GM12878 (cell line): Measurements from ENCODE around the gene RHBDD1.

Experiments used
- BACH1 ChIP-seq: fragments of 450-650 bp; IDR thresholded peaks from 2 replicates; pipeline ENCODE4 v1.6.1; 2017; ENCODE audit warnings: mild to moderate bottlenecking, borderline replicate concordance
- CTCF ChIP-seq, 3 experiments: IDR thresholded peaks in 2 of 3; conservative IDR thresholded peaks in 1 of 3; 2 replicates each; pipeline ENCODE4 v1.5.1; 2011; ENCODE audit warnings: low read depth in 3 of 3, low read length in 3 of 3, mild to moderate bottlenecking in 3 of 3, control low read depth in 2 of 3, moderate library complexity in 2 of 3, inconsistent platforms in 1 of 3, mixed read lengths in 1 of 3; ENCODE audit not compliant: control insufficient read depth in 2 of 3, insufficient read depth in 1 of 3; ENCODE audit errors: extremely low read depth in 1 of 3
- ESRRA ChIP-seq: IDR thresholded peaks from 2 replicates; pipeline ENCODE4 v1.6.1; 2012; ENCODE audit warnings: mild to moderate bottlenecking, low read length, improper control_type of control experiment
- KDM1A ChIP-seq: fragments of 200-600 bp; sonication (generic); IDR thresholded peaks from 2 replicates; pipeline ENCODE4 v1.6.1; 2016; ENCODE audit warnings: borderline replicate concordance
- MEF2B ChIP-seq: fragments of 450-650 bp; IDR thresholded peaks from 2 replicates; pipeline ENCODE4 v1.6.1; 2018; ENCODE audit warnings: mild to moderate bottlenecking, moderate library complexity; ENCODE audit not compliant: partially characterized antibody, poor library complexity, severe bottlenecking
- PKNOX1 ChIP-seq: fragments of 450-650 bp; IDR thresholded peaks from 2 replicates; pipeline ENCODE4 v1.6.1; 2016; ENCODE audit warnings: mild to moderate bottlenecking
- POLR2A ChIP-seq: IDR thresholded peaks from 2 replicates; pipeline ENCODE4 v1.6.1; 2011; ENCODE audit warnings: low read depth, mild to moderate bottlenecking, low read length
- RBBP5 ChIP-seq: fragments of 200-600 bp; sonication (generic); conservative IDR thresholded peaks from 2 replicates; pipeline ENCODE4 v1.6.1; 2016
- SIX5 ChIP-seq: IDR thresholded peaks from 2 replicates; pipeline ENCODE4 v1.6.1; 2011; ENCODE audit warnings: mild to moderate bottlenecking, low read depth, low read length, moderate library complexity; ENCODE audit not compliant: severe bottlenecking
- SMAD1 ChIP-seq: fragments of 450-650 bp; IDR thresholded peaks from 2 replicates; pipeline ENCODE4 v1.6.1; 2018; ENCODE audit warnings: mild to moderate bottlenecking, low read depth; ENCODE audit not compliant: partially characterized antibody
- SRF ChIP-seq, 2 experiments: IDR thresholded peaks; 2 replicates each; pipeline ENCODE4 v1.6.1; 2011; ENCODE audit warnings: low read depth in 2 of 2, low read length in 2 of 2, mild to moderate bottlenecking in 1 of 2, moderate library complexity in 1 of 2
- ZNF274 ChIP-seq: IDR thresholded peaks from one replicate; pipeline ENCODE4 v1.8.0; 2011; ENCODE audit not compliant: insufficient read length, insufficient read depth
- TF ChIP-seq, protein P1 (sequence below): IDR thresholded peaks from 2 replicates; pipeline ENCODE4 v1.6.1; 2012; ENCODE audit warnings: mild to moderate bottlenecking, low read depth, low read length

GRCh38 chr2:226798422-226799210 is 37.2 kb upstream of the RHBDD1 start:
- TF ChIP-seq BACH1, result no peak
- no peak for TF ChIP-seq RBBP5
- TF ChIP-seq CTCF (IDR thresholded peaks at IDR 0.05 in 2 of 3, conservative IDR thresholded peaks at IDR 0.05 in 1 of 3; ENCODE audit: control insufficient read depth in 2 of 3, extremely low read depth in 1 of 3, insufficient read depth in 1 of 3, low read depth in 3 of 3, low read length in 3 of 3), result peak in 2 of 3 experiments; percentile 26 to 27; a peak in 5 of 6 replicates
- TF ChIP-seq ZNF274, result no peak
- no peak for TF ChIP-seq KDM1A
- no peak for TF ChIP-seq SMAD1
- TF ChIP-seq POLR2A, result no peak
- TF ChIP-seq SRF (IDR thresholded peaks at IDR 0.05; ENCODE audit: low read depth in 2 of 2, low read length in 2 of 2), result no peak
- no peak for TF ChIP-seq SIX5
- TF ChIP-seq, protein P1, sequence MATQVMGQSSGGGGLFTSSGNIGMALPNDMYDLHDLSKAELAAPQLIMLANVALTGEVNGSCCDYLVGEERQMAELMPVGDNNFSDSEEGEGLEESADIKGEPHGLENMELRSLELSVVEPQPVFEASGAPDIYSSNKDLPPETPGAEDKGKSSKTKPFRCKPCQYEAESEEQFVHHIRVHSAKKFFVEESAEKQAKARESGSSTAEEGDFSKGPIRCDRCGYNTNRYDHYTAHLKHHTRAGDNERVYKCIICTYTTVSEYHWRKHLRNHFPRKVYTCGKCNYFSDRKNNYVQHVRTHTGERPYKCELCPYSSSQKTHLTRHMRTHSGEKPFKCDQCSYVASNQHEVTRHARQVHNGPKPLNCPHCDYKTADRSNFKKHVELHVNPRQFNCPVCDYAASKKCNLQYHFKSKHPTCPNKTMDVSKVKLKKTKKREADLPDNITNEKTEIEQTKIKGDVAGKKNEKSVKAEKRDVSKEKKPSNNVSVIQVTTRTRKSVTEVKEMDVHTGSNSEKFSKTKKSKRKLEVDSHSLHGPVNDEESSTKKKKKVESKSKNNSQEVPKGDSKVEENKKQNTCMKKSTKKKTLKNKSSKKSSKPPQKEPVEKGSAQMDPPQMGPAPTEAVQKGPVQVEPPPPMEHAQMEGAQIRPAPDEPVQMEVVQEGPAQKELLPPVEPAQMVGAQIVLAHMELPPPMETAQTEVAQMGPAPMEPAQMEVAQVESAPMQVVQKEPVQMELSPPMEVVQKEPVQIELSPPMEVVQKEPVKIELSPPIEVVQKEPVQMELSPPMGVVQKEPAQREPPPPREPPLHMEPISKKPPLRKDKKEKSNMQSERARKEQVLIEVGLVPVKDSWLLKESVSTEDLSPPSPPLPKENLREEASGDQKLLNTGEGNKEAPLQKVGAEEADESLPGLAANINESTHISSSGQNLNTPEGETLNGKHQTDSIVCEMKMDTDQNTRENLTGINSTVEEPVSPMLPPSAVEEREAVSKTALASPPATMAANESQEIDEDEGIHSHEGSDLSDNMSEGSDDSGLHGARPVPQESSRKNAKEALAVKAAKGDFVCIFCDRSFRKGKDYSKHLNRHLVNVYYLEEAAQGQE, result no peak
- TF ChIP-seq ESRRA, result no peak
- no peak for TF ChIP-seq MEF2B
- no peak for TF ChIP-seq PKNOX1
